ENCODE results near the gene SREBF1. TPM values are rescaled to one million over a fixed set of nuclear protein-coding genes. Genes with fewer than 3 reads are reported as not detected.

The SREBF1 gene
- total RNA-seq, 1 donor from 2014 or later, result 51.6 TPM

DNA sequence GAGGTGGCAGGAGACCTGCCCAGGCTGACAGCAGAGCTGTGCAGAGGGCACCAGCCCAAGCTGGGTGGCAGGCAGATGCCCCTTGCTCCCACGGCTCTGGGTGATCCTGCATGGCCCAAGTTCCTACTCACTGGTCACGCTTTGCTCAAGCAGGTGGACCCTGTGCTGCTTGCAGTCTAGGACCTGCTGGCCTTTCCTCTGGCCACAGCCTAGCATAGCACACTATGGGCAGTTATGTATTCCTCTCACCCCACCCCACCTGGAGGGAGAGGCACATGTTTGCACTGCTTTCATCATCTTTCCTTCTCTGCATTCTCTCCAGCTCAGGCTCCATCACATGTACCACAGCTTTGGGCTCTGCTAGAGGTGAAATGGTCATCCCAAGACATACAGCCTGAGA is 19.6 kb upstream of the SREBF1 start:
- no peak overlapping the region for H3K4me3 ChIP-seq (ENCODE audit: low read depth, low read length)
- DNase-seq (ENCODE audit: low read depth), result no peak
- FAIRE-seq, result peak; percentile 91
- H3K27me3 ChIP-seq (ENCODE audit: control insufficient read depth, insufficient read depth, low read length), result no peaks in the 10 kb centered on the region
- peaks cover 4% of the 10 kb centered on the region for H3K36me3 ChIP-seq (ENCODE audit: control insufficient read depth, insufficient read depth, low read length)
- TF ChIP-seq, protein P1, sequence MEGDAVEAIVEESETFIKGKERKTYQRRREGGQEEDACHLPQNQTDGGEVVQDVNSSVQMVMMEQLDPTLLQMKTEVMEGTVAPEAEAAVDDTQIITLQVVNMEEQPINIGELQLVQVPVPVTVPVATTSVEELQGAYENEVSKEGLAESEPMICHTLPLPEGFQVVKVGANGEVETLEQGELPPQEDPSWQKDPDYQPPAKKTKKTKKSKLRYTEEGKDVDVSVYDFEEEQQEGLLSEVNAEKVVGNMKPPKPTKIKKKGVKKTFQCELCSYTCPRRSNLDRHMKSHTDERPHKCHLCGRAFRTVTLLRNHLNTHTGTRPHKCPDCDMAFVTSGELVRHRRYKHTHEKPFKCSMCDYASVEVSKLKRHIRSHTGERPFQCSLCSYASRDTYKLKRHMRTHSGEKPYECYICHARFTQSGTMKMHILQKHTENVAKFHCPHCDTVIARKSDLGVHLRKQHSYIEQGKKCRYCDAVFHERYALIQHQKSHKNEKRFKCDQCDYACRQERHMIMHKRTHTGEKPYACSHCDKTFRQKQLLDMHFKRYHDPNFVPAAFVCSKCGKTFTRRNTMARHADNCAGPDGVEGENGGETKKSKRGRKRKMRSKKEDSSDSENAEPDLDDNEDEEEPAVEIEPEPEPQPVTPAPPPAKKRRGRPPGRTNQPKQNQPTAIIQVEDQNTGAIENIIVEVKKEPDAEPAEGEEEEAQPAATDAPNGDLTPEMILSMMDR (IDR thresholded peaks at IDR 0.05; ENCODE audit: insufficient read depth, low read length, severe bottlenecking), result no peak

DNA sequence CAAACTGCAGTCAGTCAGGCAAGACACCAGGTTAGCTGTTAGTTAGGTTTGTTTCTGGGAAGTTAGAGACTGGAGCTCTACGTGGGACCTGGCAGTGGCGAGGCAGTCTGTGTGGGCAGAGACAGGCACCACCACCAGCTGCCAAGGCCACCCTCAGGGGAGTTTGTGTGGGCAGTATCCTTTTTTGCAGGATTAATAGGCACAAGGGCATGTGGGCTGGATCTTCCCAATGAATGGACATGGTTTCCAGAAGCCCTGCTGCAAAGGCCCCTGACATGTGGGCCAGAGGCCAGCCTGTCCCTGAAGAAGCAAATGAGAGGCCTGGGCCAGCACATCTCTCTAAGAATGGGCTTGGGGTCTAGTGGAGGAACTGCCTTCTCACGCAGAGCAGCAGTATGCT is 19.2 kb upstream of the SREBF1 start:
- DNase-seq (ENCODE audit: low read depth) (no peak), FAIRE-seq (no peak)
- H3K4me3 ChIP-seq (ENCODE audit: low read depth, low read length), result no peak overlapping the region
- peaks cover 4% of the 10 kb centered on the region for H3K36me3 ChIP-seq (ENCODE audit: control insufficient read depth, insufficient read depth, low read length)
- no peaks in the 10 kb centered on the region for H3K27me3 ChIP-seq (ENCODE audit: control insufficient read depth, insufficient read depth, low read length)
- TF ChIP-seq, protein P1 (IDR thresholded peaks at IDR 0.05; ENCODE audit: insufficient read depth, low read length, severe bottlenecking), result no peak

GRCh38 chr17:17853811-17854447 is 17.1 kb upstream of the SREBF1 start:
- DNase-seq (ENCODE audit: low read depth), result peak; percentile 80
- no peaks in the 10 kb centered on the region for H3K27me3 ChIP-seq (ENCODE audit: control insufficient read depth, insufficient read depth, low read length)
- peaks cover 4% of the 10 kb centered on the region for H3K36me3 ChIP-seq (ENCODE audit: control insufficient read depth, insufficient read depth, low read length)
- H3K4me3 ChIP-seq (ENCODE audit: low read depth, low read length), result no peak overlapping the region
- TF ChIP-seq, protein P1 (IDR thresholded peaks at IDR 0.05; ENCODE audit: insufficient read depth, low read length, severe bottlenecking), result no peak
- no peak for FAIRE-seq

GRCh38 chr17:17852930-17853329 is 16.1 kb upstream of the SREBF1 start:
- FAIRE-seq (peak; percentile 23), DNase-seq (ENCODE audit: low read depth) (no peak)
- TF ChIP-seq, protein P1 (IDR thresholded peaks at IDR 0.05; ENCODE audit: insufficient read depth, low read length, severe bottlenecking), result no peak
- H3K36me3 ChIP-seq (ENCODE audit: control insufficient read depth, insufficient read depth, low read length), result peaks cover 5% of the 10 kb centered on the region
- H3K4me3 ChIP-seq (ENCODE audit: low read depth, low read length), result no peak overlapping the region
- no peaks in the 10 kb centered on the region for H3K27me3 ChIP-seq (ENCODE audit: control insufficient read depth, insufficient read depth, low read length)

DNA sequence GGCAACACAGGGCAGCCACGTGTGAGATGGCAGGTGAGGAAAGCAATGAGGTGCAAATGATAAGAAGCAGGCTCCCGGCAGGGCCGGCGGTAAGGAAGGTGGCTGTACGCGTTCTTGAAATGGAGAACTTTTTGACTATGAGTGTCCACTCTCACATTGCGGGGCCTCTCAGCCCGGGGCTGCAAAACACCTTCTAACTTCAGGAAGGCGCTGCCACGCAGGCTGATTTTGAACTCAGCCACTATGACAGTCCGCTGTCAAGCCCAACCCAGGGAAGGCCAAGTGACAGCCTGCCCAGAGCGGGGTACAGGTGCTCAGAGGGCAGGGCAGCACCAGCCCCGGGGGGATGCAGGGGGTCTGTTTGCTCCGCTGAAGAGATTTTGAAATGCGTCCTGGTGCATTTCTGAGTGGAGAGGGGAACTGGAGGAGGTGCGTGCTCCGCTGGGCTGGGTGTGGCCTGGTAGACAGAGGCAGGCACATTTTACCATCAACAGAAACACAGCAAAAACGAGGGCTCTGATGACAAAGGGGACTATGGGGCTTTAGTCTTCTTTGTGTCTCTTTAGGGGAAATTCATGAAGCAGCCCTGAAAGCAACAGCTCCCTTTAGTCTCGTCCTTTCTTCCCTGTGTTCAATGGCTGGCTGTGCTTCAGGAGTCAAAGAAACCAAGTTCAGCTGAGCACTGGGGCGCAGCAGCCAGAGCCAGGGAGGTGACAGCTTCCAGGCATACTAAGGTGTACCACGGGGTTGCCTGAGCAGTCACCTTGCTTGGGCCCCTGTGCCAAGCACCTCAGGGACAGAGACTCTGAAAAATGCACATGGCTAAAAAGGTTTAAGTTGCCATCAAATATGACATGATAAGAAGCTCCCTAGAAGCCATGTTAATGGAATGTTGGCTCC is 14.6 kb upstream of the SREBF1 start:
- FAIRE-seq, result no peak
- peaks cover 6% of the 10 kb centered on the region for H3K36me3 ChIP-seq (ENCODE audit: control insufficient read depth, insufficient read depth, low read length)
- TF ChIP-seq, protein P1 (IDR thresholded peaks at IDR 0.05; ENCODE audit: insufficient read depth, low read length, severe bottlenecking), result no peak

More for the DNA sequence above, 14.6 kb upstream of the SREBF1 start:
- Histone ChIP-seq H3K27me3 (ENCODE audit: control insufficient read depth, insufficient read depth, low read length) (no peaks in the 10 kb centered on the region), H3K4me3 (ENCODE audit: low read depth, low read length) (no peak overlapping the region)
- no peak for DNase-seq (ENCODE audit: low read depth)
